GM06990 (cell line): ENCODE data around the gene CIRBP.

Experiments
- DNase-seq: peaks from one replicate; pipeline ENCODE4 v3.0.0-alpha.2; 2011; ENCODE audit not compliant: insufficient read length; ENCODE audit errors: extremely low read depth
- H3K27me3 ChIP-seq: replicated peaks from 2 replicates; pipeline ENCODE4 v1.6.0; 2011; ENCODE audit warnings: low read length; ENCODE audit not compliant: control insufficient read depth, insufficient read depth
- H3K36me3 ChIP-seq: 2 replicates; pipeline ENCODE4 v1.5.1; 2011; ENCODE audit warnings: low read length; ENCODE audit not compliant: control insufficient read depth, insufficient read depth
- H3K4me3 ChIP-seq: replicated peaks from 2 replicates; pipeline ENCODE4 v1.5.1; 2011; ENCODE audit warnings: low read depth, mild to moderate bottlenecking, control low read depth, low read length
- TF ChIP-seq, protein P1 (sequence below): IDR thresholded peaks from 2 replicates; pipeline ENCODE4 v1.5.1; 2011; ENCODE audit warnings: low read length, control low read depth, mild to moderate bottlenecking, inconsistent platforms; ENCODE audit not compliant: insufficient read depth, poor library complexity, severe bottlenecking

CIRBP gene

GRCh38 chr19:1290703-1291651 lies 21.8 kb downstream of the CIRBP start:
- TF ChIP-seq, protein P1, sequence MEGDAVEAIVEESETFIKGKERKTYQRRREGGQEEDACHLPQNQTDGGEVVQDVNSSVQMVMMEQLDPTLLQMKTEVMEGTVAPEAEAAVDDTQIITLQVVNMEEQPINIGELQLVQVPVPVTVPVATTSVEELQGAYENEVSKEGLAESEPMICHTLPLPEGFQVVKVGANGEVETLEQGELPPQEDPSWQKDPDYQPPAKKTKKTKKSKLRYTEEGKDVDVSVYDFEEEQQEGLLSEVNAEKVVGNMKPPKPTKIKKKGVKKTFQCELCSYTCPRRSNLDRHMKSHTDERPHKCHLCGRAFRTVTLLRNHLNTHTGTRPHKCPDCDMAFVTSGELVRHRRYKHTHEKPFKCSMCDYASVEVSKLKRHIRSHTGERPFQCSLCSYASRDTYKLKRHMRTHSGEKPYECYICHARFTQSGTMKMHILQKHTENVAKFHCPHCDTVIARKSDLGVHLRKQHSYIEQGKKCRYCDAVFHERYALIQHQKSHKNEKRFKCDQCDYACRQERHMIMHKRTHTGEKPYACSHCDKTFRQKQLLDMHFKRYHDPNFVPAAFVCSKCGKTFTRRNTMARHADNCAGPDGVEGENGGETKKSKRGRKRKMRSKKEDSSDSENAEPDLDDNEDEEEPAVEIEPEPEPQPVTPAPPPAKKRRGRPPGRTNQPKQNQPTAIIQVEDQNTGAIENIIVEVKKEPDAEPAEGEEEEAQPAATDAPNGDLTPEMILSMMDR, result no peak
- DNase-seq, result no peak
- H3K4me3 ChIP-seq, result no peak overlapping the region
- H3K36me3 ChIP-seq, result no peaks in the 10 kb centered on the region
- no peaks in the 10 kb centered on the region; the same call in none of the 2 replicates for H3K27me3 ChIP-seq

DNA sequence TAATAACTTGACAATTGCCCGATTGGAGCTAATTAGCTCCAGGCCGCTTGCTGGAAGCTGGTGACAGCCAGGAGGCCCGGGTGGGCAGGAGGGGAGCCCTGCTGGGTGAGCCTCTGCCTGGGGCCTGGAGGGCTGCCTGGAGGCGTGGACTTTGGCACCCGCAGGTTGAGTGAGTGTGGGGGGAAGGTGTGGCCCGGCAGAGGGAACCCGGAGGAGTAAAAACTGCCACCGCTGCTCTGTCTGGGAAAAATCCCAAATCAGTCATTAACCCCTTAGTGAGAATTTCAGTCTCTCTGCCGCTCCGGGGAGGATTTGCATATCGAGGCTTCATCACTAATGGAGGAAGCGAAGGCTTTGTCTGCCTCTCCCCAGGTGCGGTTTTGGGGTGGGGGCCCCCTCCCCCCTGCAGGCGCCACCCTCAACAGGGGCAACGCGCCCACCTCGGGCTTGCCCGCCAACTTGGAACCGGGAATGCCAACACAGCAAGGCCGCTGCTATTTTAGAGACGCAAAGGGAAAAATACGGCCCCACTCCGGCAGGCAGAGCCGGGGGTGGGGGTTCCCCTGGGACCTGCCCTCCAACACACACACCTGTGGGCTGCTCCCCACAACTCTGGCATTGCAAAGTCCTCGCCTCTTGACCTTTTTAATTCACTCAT lies 22.8 kb downstream of the CIRBP start:
- Histone ChIP-seq H3K36me3 (no peaks in the 10 kb centered on the region), H3K27me3 (no peaks in the 10 kb centered on the region; the same call in none of the 2 replicates), H3K4me3 (0 out of 2 replicates have a peak overlapping the region, but pooled peaks have one; percentile 12)
- DNase-seq, result peak; percentile 53
- TF ChIP-seq, protein P1, result no peak

DNA sequence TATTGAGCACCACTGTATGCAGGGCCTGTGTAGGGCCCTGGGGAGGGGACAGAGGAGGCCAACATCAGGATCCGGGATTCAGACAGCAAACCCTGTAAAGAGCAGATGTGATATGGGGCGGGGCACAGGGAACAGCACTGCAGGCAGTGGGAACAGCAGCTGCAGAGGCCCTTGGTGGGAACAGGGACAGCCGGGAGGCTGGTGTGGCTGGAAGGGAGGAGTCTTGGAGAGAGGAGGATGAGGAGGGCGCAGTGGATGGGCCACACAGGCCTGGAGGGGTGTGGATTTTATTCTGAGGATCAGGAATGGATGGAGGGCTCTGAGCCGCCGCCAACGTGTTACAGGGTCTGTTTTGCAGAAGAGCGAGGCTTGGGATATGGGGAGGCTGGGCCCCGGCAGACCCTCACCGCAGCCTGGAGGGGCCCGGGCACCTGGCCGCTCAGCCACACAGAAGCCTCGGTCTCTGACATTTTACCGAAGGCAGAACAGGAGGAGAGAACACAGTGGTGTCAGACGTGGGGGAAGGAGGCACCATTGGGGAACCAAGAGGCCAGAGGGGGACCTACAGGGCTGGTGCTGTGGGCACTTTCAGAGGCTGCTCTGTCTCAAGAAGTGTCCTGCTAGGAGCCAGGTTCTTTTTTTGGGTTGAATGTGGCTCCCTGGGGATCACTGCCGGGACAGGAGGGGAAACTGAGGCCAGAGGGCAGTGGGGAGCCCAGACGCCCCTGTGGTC lies 23.5 kb downstream of the CIRBP start:
- Histone ChIP-seq H3K36me3 (no peaks in the 10 kb centered on the region), H3K27me3 (no peaks in the 10 kb centered on the region; the same call in none of the 2 replicates), H3K4me3 (no peak overlapping the region)
- no peak for DNase-seq
- TF ChIP-seq, protein P1, result no peak

GRCh38 chr19:1293782-1294604 lies 24.9 kb downstream of the CIRBP start:
- Histone ChIP-seq H3K4me3 (no peak overlapping the region), H3K27me3 (no peaks in the 10 kb centered on the region; the same call in none of the 2 replicates), H3K36me3 (no peaks in the 10 kb centered on the region)
- DNase-seq, result no peak
- TF ChIP-seq, protein P1, result no peak

DNA sequence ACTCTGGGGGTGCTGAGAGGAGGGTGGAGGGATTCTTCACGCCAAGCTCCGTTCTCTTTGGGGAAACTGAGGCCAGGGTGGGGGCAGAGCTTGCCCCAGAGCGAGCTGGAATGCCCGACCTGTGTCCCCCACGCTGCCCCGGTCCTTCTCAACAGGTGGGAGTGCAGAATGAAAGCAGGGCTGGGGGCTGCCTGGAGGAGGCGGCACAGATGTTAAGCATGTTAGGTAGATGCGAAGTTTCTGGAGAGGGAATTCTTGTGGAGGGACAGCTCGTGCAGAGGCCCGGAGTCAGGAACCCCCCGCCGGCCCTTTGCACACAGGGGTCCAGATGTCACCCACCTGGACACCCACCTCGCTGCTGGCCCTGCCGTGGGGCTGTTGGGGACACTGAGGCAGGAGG lies 25.6 kb downstream of the CIRBP start:
- H3K36me3 ChIP-seq, result no peaks in the 10 kb centered on the region
- H3K4me3 ChIP-seq, result no peak overlapping the region
- H3K27me3 ChIP-seq, result no peaks in the 10 kb centered on the region; the same call in none of the 2 replicates
- no peak for DNase-seq
- TF ChIP-seq, protein P1, result no peak
